Fibroblast of lung (primary cell): Measurements from ENCODE around the gene FAM20C.

Source experiments
- CTCF ChIP-seq, 2 donors: IDR thresholded peaks in 1 of 2; conservative IDR thresholded peaks in 1 of 2; 1 replicate in 1 of 2; 2 replicates in 1 of 2; pipeline ENCODE4 v1.5.1; 2011 to 2012; ENCODE audit warnings: low read length in 2 of 2, control low read depth in 1 of 2, inconsistent platforms in 1 of 2, low read depth in 1 of 2, mild to moderate bottlenecking in 1 of 2
- EZH2 ChIP-seq: IDR thresholded peaks from 2 replicates; pipeline ENCODE4 v1.5.1; 2012; ENCODE audit warnings: low read length, control low read depth, mild to moderate bottlenecking; ENCODE audit errors: missing control alignments

- TF ChIP-seq EZH2 (no peak), CTCF (conservative IDR thresholded peaks at IDR 0.05 in 1 of 2, IDR thresholded peaks at IDR 0.05 in 1 of 2; ENCODE audit: low read depth in 1 of 2, low read length in 2 of 2) (no peak)
Measured at GRCh38 chr7:273327-273726, 81.0 kb downstream of the FAM20C start.
